Ascending aorta (tissue), 2 donors: ENCODE data around the gene PLXND1. TPM values are rescaled to one million over a fixed set of nuclear protein-coding genes. Genes with fewer than 3 reads are reported as not detected.
"Not testable (repeated sequence)": the region's sequence is repeated elsewhere in the genome, so short reads cannot be mapped to it uniquely, and the experiment has no call there.

ENCODE experiments used
- DNase-seq, 2 donors: peaks; one replicate each; pipeline ENCODE4 v3.0.0-alpha.2; 2019; ENCODE audit warnings: low spot score in 2 of 2
- H3K27ac ChIP-seq, 2 donors: fragments of 200-600 bp; sonication (generic); one replicate each; pipeline ENCODE4 v1.5.1; 2016 to 2017; ENCODE audit warnings: mild to moderate bottlenecking in 1 of 2
- H3K27me3 ChIP-seq: fragments of 200-600 bp; sonication (generic); one replicate; pipeline ENCODE4 v1.5.1; 2017
- H3K36me3 ChIP-seq, 2 donors: fragments of 200-600 bp; sonication (generic); one replicate each; pipeline ENCODE4 v1.5.1; 2016
- H3K4me1 ChIP-seq, 2 donors: fragments of 200-600 bp; sonication (generic); one replicate each; pipeline ENCODE4 v1.5.1; 2016 to 2017; ENCODE audit warnings: mild to moderate bottlenecking in 1 of 2
- H3K4me3 ChIP-seq, 2 donors: fragments of 200-600 bp; sonication (generic); one replicate each; pipeline ENCODE4 v1.5.1; 2016 to 2017; ENCODE audit warnings: mild to moderate bottlenecking in 1 of 2
- H3K9me3 ChIP-seq, 2 donors: fragments of 200-600 bp; sonication (generic); one replicate each; pipeline ENCODE4 v1.5.1; 2016
- CTCF ChIP-seq, 3 experiments: fragments of 200-600 bp in 2 of 3; fragments of 450-650 bp in 1 of 3; sonication (generic) in 2 of 3; IDR thresholded peaks; one replicate each; pipeline ENCODE4 v1.5.1; 2016 to 2019; ENCODE audit warnings: antibody characterized with exemption in 3 of 3, mild to moderate bottlenecking in 1 of 3, moderate library complexity in 1 of 3
- intact Hi-C: fragments of 100-400 bp; cut with DNase I; formaldehyde crosslinking; loops from one replicate; pipeline ENCODE4 v1.15.1; 2023
- total RNA-seq: library from RNA; depleted of rRNA; stranded (reverse); fragments of >200 nt; gene quantifications from one replicate; pipeline ENCODE4 v1.1.0, GENCODE V29; 2016

The PLXND1 gene
- total RNA-seq, 1 donor from 2014 or later, result 407 TPM

GRCh38 chr3:129549805-129550204 is 56.7 kb downstream of the PLXND1 start:
- intact Hi-C loops, result no loop called here
- DNase-seq, result no peak
- Histone ChIP-seq H3K4me1 (peaks cover 0 to 5% of the 10 kb centered on the region in 2 donors), H3K36me3 (no peaks in the 10 kb centered on the region), H3K27ac (no peak overlapping the region), H3K27me3 (no peaks in the 10 kb centered on the region), H3K4me3 (no peak overlapping the region), H3K9me3 (no peaks in the 10 kb centered on the region)
- no peak for TF ChIP-seq CTCF (IDR thresholded peaks at IDR 0.05)

GRCh38 chr3:129549006-129549800 is 57.3 kb downstream of the PLXND1 start:
- Histone ChIP-seq H3K4me3 (no peak overlapping the region), H3K4me1 (peaks cover 0 to under 1% of the 10 kb centered on the region in 2 donors), H3K36me3 (no peaks in the 10 kb centered on the region), H3K27me3 (no peaks in the 10 kb centered on the region), H3K9me3 (no peaks in the 10 kb centered on the region), H3K27ac (no peak overlapping the region)
- no peak for TF ChIP-seq CTCF (IDR thresholded peaks at IDR 0.05)
- no peak for DNase-seq
- intact Hi-C loops, result no loop called here

- no peak for TF ChIP-seq CTCF (IDR thresholded peaks at IDR 0.05)
- Histone ChIP-seq H3K9me3 (no peaks in the 10 kb centered on the region), H3K4me1 (no peaks in the 10 kb centered on the region), H3K36me3 (no peaks in the 10 kb centered on the region), H3K4me3 (no peak overlapping the region), H3K27me3 (no peaks in the 10 kb centered on the region), H3K27ac (no peak overlapping the region)
- intact Hi-C loops, result no loop called here
- DNase-seq, result no peak
Observed at GRCh38 chr3:129548104-129548965, 58.1 kb downstream of the PLXND1 start.

- H3K4me3 ChIP-seq, result no peak overlapping the region
Observed at GRCh38 chr3:129547241-129547640, 59.2 kb downstream of the PLXND1 start.

GRCh38 chr3:129545951-129546350 is 60.5 kb downstream of the PLXND1 start:
- H3K36me3 ChIP-seq, H3K4me1 ChIP-seq, H3K4me3 ChIP-seq, H3K9me3 ChIP-seq, H3K27me3 ChIP-seq, DNase-seq, H3K27ac ChIP-seq, intact Hi-C loops: not testable (repeated sequence)

More at GRCh38 chr3:129547241-129547640, 59.2 kb downstream of the PLXND1 start:
- intact Hi-C loops, result no loop called here
- TF ChIP-seq CTCF (IDR thresholded peaks at IDR 0.05), result no peak
- DNase-seq, result no peak
- Histone ChIP-seq H3K27ac (no peak overlapping the region), H3K27me3 (no peaks in the 10 kb centered on the region), H3K4me1 (no peaks in the 10 kb centered on the region), H3K36me3 (no peaks in the 10 kb centered on the region), H3K9me3 (no peaks in the 10 kb centered on the region)

GRCh38 chr3:129543999-129544398 is 62.5 kb downstream of the PLXND1 start:
- Histone ChIP-seq H3K27me3 (no peaks in the 10 kb centered on the region), H3K9me3 (no peaks in the 10 kb centered on the region), H3K4me3 (no peak overlapping the region), H3K27ac (no peak overlapping the region), H3K36me3 (no peaks in the 10 kb centered on the region), H3K4me1 (no peaks in the 10 kb centered on the region)
- intact Hi-C loops, result no loop called here
- no peak for DNase-seq
- TF ChIP-seq CTCF (IDR thresholded peaks at IDR 0.05), result no peak
